K562 (cell line): ENCODE data around the gene TNN. TPM values are rescaled to one million over a fixed set of nuclear protein-coding genes. Genes with fewer than 3 reads are reported as not detected.

ENCODE experiments used
- ATF1 ChIP-seq, 2 experiments: fragments of 450-650 bp in 1 of 2; IDR thresholded peaks; 2 replicates each; pipeline ENCODE4 v1.6.1; 2016; ENCODE audit warnings: missing compliant biosample characterization in 1 of 2, missing genetic modification characterization in 1 of 2
- C11orf30 ChIP-seq: fragments of 450-650 bp; IDR thresholded peaks from 2 replicates; pipeline ENCODE4 v1.6.1; 2016; ENCODE audit warnings: low read depth, mild to moderate bottlenecking
- CTCF ChIP-seq, 3 experiments: IDR thresholded peaks in 2 of 3; conservative IDR thresholded peaks in 1 of 3; 2 replicates each; pipeline ENCODE4 v1.5.1; 2011 to 2012; ENCODE audit warnings: low read length in 3 of 3, mild to moderate bottlenecking in 3 of 3, control low read depth in 2 of 3, improper control_type of control experiment in 1 of 3, inconsistent platforms in 1 of 3, low read depth in 1 of 3, mixed read lengths in 1 of 3, moderate library complexity in 1 of 3; ENCODE audit not compliant: insufficient read depth in 2 of 3
- DPF2 ChIP-seq: fragments of 450-650 bp; IDR thresholded peaks from 2 replicates; pipeline ENCODE4 v1.6.1; 2016
- FOS ChIP-seq: IDR thresholded peaks from 3 replicates; pipeline ENCODE4 v1.6.1; 2011; ENCODE audit not compliant: insufficient read length; ENCODE audit errors: extremely low read depth
- IRF1 ChIP-seq: sonication (generic); formaldehyde crosslinking; IDR thresholded peaks from 2 replicates; pipeline ENCODE4 v1.8.0; 2022; ENCODE audit warnings: missing genetic modification reagents, mild to moderate bottlenecking, borderline replicate concordance
- JUND ChIP-seq, 2 experiments: IDR thresholded peaks; 2 replicates in 1 of 2; 3 replicates in 1 of 2; pipeline ENCODE4 v1.6.1; 2011; ENCODE audit warnings: borderline replicate concordance in 2 of 2, low read depth in 2 of 2, low read length in 2 of 2, improper control_type of control experiment in 1 of 2, missing biosample characterization in 1 of 2, missing genetic modification characterization in 1 of 2, missing genetic modification reagents in 1 of 2
- KDM4B ChIP-seq, 2 experiments: fragments of 450-650 bp in 1 of 2; sonication (generic) in 1 of 2; IDR thresholded peaks; 2 replicates each; pipeline ENCODE4 v1.6.1; 2016 to 2017; ENCODE audit warnings: borderline replicate concordance in 2 of 2, antibody characterized with exemption in 1 of 2, low read depth in 1 of 2, mild to moderate bottlenecking in 1 of 2
- KDM5B ChIP-seq: fragments of 200-600 bp; sonication (generic); IDR thresholded peaks from 2 replicates; pipeline ENCODE4 v1.6.1; 2012; ENCODE audit warnings: low read depth, mild to moderate bottlenecking, moderate library complexity, low read length, control low read depth, inconsistent platforms; ENCODE audit not compliant: insufficient replicate concordance
- KLF6 ChIP-seq: fragments of 250-450 bp; sonication (Bioruptor Pico); IDR thresholded peaks from 2 replicates; pipeline ENCODE4 v1.4.0; 2020; ENCODE audit warnings: mild to moderate bottlenecking, moderate library complexity, borderline replicate concordance
- MAZ ChIP-seq, 2 experiments: fragments of 450-650 bp in 1 of 2; sonication (generic) in 1 of 2; formaldehyde crosslinking; IDR thresholded peaks in 1 of 2; conservative IDR thresholded peaks in 1 of 2; 2 replicates each; pipeline versions ENCODE4 v1.4.0 to v1.5.0; 2020; ENCODE audit warnings: mild to moderate bottlenecking in 1 of 2, missing genetic modification reagents in 1 of 2
- NELFE ChIP-seq: IDR thresholded peaks from 2 replicates; pipeline ENCODE4 v1.6.1; 2011; ENCODE audit warnings: mild to moderate bottlenecking; ENCODE audit not compliant: insufficient read depth, insufficient read length
- NEUROD1 ChIP-seq: fragments of 150-350 bp; IDR thresholded peaks from 2 replicates; pipeline ENCODE4 v1.6.1; 2014; ENCODE audit warnings: borderline replicate concordance, low read length, low read depth; ENCODE audit not compliant: partially characterized antibody
- POLR2H ChIP-seq: IDR thresholded peaks from 2 replicates; pipeline ENCODE4 v1.6.1; 2016; ENCODE audit warnings: missing genetic modification characterization, low read depth, mild to moderate bottlenecking, control low read depth, missing compliant biosample characterization, moderate library complexity
- SMAD2 ChIP-seq: fragments of 150-350 bp; IDR thresholded peaks from 2 replicates; pipeline ENCODE4 v1.6.1; 2014; ENCODE audit warnings: low read depth, mild to moderate bottlenecking, low read length
- SMAD4 ChIP-seq: fragments of 250-450 bp; sonication (Bioruptor Pico); conservative IDR thresholded peaks from 2 replicates; pipeline ENCODE4 v1.8.0; 2021; ENCODE audit warnings: inconsistent platforms, mild to moderate bottlenecking, moderate library complexity
- TCF3 ChIP-seq: sonication (generic); formaldehyde crosslinking; IDR thresholded peaks from 2 replicates; pipeline ENCODE4 v1.4.0; 2020; ENCODE audit warnings: mild to moderate bottlenecking, missing genetic modification reagents
- TCF7L2 ChIP-seq: fragments of 150-350 bp; IDR thresholded peaks from 2 replicates; pipeline ENCODE4 v1.6.1; 2016; ENCODE audit warnings: low read depth, mild to moderate bottlenecking, low read length, moderate library complexity
- ZBTB9 ChIP-seq: fragments of 450-650 bp; formaldehyde crosslinking; IDR thresholded peaks from 2 replicates; pipeline ENCODE4 v1.4.0; 2020; ENCODE audit warnings: mild to moderate bottlenecking, moderate library complexity
- ZNF263 ChIP-seq: sonication (generic); formaldehyde crosslinking; IDR thresholded peaks from 2 replicates; pipeline ENCODE4 v1.8.0; 2022; ENCODE audit warnings: mild to moderate bottlenecking, missing genetic modification reagents, borderline replicate concordance
- ZNF347 ChIP-seq: fragments of 450-650 bp; formaldehyde crosslinking; IDR thresholded peaks from 2 replicates; pipeline ENCODE4 v1.4.0; 2020; ENCODE audit warnings: low read depth, mild to moderate bottlenecking, moderate library complexity
- ZNF79 ChIP-seq: fragments of 250-450 bp; sonication (Bioruptor Pico); IDR thresholded peaks from 2 replicates; pipeline ENCODE4 v1.4.0; 2020; ENCODE audit warnings: low read depth, mild to moderate bottlenecking, moderate library complexity
- polyA plus RNA-seq, 8 experiments: library from polyadenylated mRNA; depleted of rRNA in 4 of 8; stranded (reverse) in 5 of 8; unstranded in 3 of 8; fragments of >200 nt; fragmentation: Nextera tagmentation in 2 of 8; fragmentation: Illumina TruSeq in 1 of 8; extraction: Ambion mirVana in 2 of 8; extraction: Trizol in 1 of 8; gene quantifications; 2 replicates each; pipeline versions ENCODE4 v1.2.1 to v1.2.3, GENCODE V29; 2011 to 2014; ENCODE audit warnings: inconsistent platforms in 1 of 8, missing spikeins in 1 of 8
- total RNA-seq, 7 experiments: library from RNA; depleted of rRNA in 6 of 7; stranded (reverse); fragments of >200 nt in 6 of 7; fragmentation: Illumina TruSeq in 2 of 7; extraction: Trizol in 2 of 7; gene quantifications; 2 replicates each; pipeline versions ENCODE4 v1.2.1 to v1.2.3, GENCODE V29; 2011 to 2021; ENCODE audit warnings: low replicate concordance in 1 of 7

Gene TNN
- total and polyA plus RNA-seq, 9 of the 15 experiments (the other 6 are each of a cell fraction or from before 2014, with no cell fraction given), result 0.01 to 0.09 (median 0.07) TPM; not detected in 4

GRCh38 chr1:175192630-175193526 lies 125.2 kb downstream of the TNN start, which contains the start of gene KIAA0040 (continued):
- TF ChIP-seq CTCF (IDR thresholded peaks at IDR 0.05 in 2 of 3, conservative IDR thresholded peaks at IDR 0.05 in 1 of 3; ENCODE audit: insufficient read depth in 2 of 3, low read depth in 1 of 3, low read length in 3 of 3) (peak in 1 of 3 experiments; percentile 7; a peak in 1 of 6 replicates), C11orf30 (no peak), POLR2H (tag) (peak; percentile 53; the same call in 1 of the 2 replicates), KDM4B (IDR thresholded peaks at IDR 0.05; ENCODE audit: borderline replicate concordance in 2 of 2, low read depth in 1 of 2) (no peak), ZNF79 (CRISPR knock-in tag) (no peak), DPF2 (no peak), SMAD4 (CRISPR knock-in tag) (peak; percentile 63; the same call in 1 of the 2 replicates), MAZ (CRISPR knock-in tag; conservative IDR thresholded peaks at IDR 0.05 in 1 of 2, IDR thresholded peaks at IDR 0.05 in 1 of 2) (peak; percentile 64 to 78; a peak in 3 of 4 replicates), ZNF263 (CRISPR knock-in tag) (peak; percentile 83), ZBTB9 (CRISPR knock-in tag) (0 out of 2 replicates have a peak, but pooled peaks have one; percentile 4), FOS (no peak), KDM5B (peak; percentile 63), TCF7L2 (no peak), KLF6 (0 out of 2 replicates have a peak, but pooled peaks have one; percentile 17), NELFE (no peak), TCF3 (CRISPR knock-in tag) (no peak; the same call in 1 of the 2 replicates), NEUROD1 (no peak), JUND (IDR thresholded peaks at IDR 0.05; ENCODE audit: borderline replicate concordance, low read depth, low read length) (no peak; the same call in 1 of the 2 replicates), JUND (tag; IDR thresholded peaks at IDR 0.05; ENCODE audit: borderline replicate concordance, low read depth, low read length) (peak; percentile 24; the same call in 1 of the 3 replicates), ATF1 (CRISPR knock-in tag; IDR thresholded peaks at IDR 0.05) (no peak), ATF1 (tag; IDR thresholded peaks at IDR 0.05) (peak; percentile 69), IRF1 (no peak), ZNF347 (no peak), SMAD2 (no peak)
